Endothelial cell of umbilical vein (primary cell): ENCODE data around the gene CHST15. TPM values are rescaled to one million over a fixed set of nuclear protein-coding genes. Genes with fewer than 3 reads are reported as not detected.

Experiments used
- BruUV-seq: library from RNA; stranded (reverse); fragments of 400-500 nt; replicated peaks from 2 replicates; lab custom pipeline; 2021; lab: Mats Ljungman, UMichigan
- CTCF ChIA-PET: fragments of 300-600, 350-600 bp; sonication (Branson Sonifier 250); formaldehyde crosslinking; loops from one replicate; lab custom pipeline; 2021; ENCODE audit warnings: antibody characterized with exemption, inconsistent platforms; lab: Charles Lee
- POLR2A ChIA-PET: fragments of 300-600, 350-600 bp; sonication (Branson Sonifier 250); formaldehyde crosslinking; loops from one replicate; lab custom pipeline; 2021; ENCODE audit warnings: antibody characterized with exemption, inconsistent platforms; lab: Charles Lee
- DNase-seq: peaks from one replicate; pipeline ENCODE4 v3.0.0-alpha.2; 2011; ENCODE audit warnings: low read depth, low spot score
- FAIRE-seq: peaks from 2 replicates; lab custom pipeline; 2011; peaks lifted over from hg19 to GRCh38; lab: Jason Lieb, UNC
- H2AFZ ChIP-seq: 2 replicates; pipeline ENCODE4 v1.6.0; 2012; ENCODE audit warnings: low read depth, low read length, control low read depth, inconsistent platforms
- H3K27ac ChIP-seq: 2 replicates; pipeline ENCODE4 v1.5.1; 2011; ENCODE audit warnings: low read depth, mild to moderate bottlenecking, control low read depth, low read length, moderate library complexity; ENCODE audit not compliant: insufficient read depth
- H3K27me3 ChIP-seq, 2 experiments: 2 replicates each; pipeline versions ENCODE4 v1.6.0 to v1.6.1; 2011; ENCODE audit warnings: low read length in 2 of 2, mixed read lengths in 1 of 2; ENCODE audit not compliant: control insufficient read depth in 2 of 2, insufficient read depth in 2 of 2
- H3K36me3 ChIP-seq, 2 experiments: 2 replicates in 1 of 2; 3 replicates in 1 of 2; pipeline ENCODE4 v1.5.1; 2011; ENCODE audit warnings: low read length in 2 of 2, mild to moderate bottlenecking in 1 of 2, moderate library complexity in 1 of 2; ENCODE audit not compliant: control insufficient read depth in 2 of 2, insufficient read depth in 2 of 2; ENCODE audit errors: extremely low read depth in 1 of 2
- H3K4me1 ChIP-seq: 3 replicates; pipeline ENCODE4 v1.5.1; 2011; ENCODE audit warnings: mild to moderate bottlenecking, low read length; ENCODE audit not compliant: control insufficient read depth, insufficient read depth; ENCODE audit errors: extremely low read depth
- H3K4me2 ChIP-seq: 2 replicates; pipeline ENCODE4 v1.6.1; 2011; ENCODE audit warnings: low read length, control low read depth, mixed read lengths; ENCODE audit not compliant: insufficient read depth
- H3K4me3 ChIP-seq, 3 experiments: fragments of 200-600 bp in 1 of 3; sonication (generic), shearing (Covaris generic) in 1 of 3; replicated peaks in 1 of 3; 2 replicates each; pipeline ENCODE4 v1.5.1; 2011 to 2016; ENCODE audit warnings: control low read depth in 3 of 3, low read length in 3 of 3, mild to moderate bottlenecking in 2 of 3, inconsistent platforms in 1 of 3, low read depth in 1 of 3, moderate library complexity in 1 of 3; ENCODE audit not compliant: insufficient read depth in 1 of 3
- H3K79me2 ChIP-seq: 2 replicates; pipeline ENCODE4 v1.6.0; 2012; ENCODE audit warnings: low read length, inconsistent platforms; ENCODE audit not compliant: control insufficient read depth, insufficient read depth
- H3K9ac ChIP-seq: replicated peaks from 2 replicates; pipeline ENCODE3; 2011; ENCODE audit warnings: low read length, control low read depth; ENCODE audit not compliant: insufficient read depth; ENCODE audit errors: extremely low read depth
- H3K9me1 ChIP-seq: replicated peaks from 3 replicates; pipeline ENCODE4 v1.6.0; 2011; ENCODE audit warnings: mild to moderate bottlenecking, low read length; ENCODE audit not compliant: control insufficient read depth, insufficient read depth; ENCODE audit errors: extremely low read depth
- H3K9me3 ChIP-seq: replicated peaks from 2 replicates; pipeline ENCODE4 v1.5.1; 2012; ENCODE audit warnings: low read length, inconsistent platforms; ENCODE audit not compliant: control insufficient read depth, insufficient read depth
- H4K20me1 ChIP-seq: replicated peaks from 2 replicates; pipeline ENCODE3; 2011; ENCODE audit warnings: mild to moderate bottlenecking, low read length; ENCODE audit not compliant: control insufficient read depth, insufficient read depth; ENCODE audit errors: extremely low read depth
- EZH2 ChIP-seq: IDR thresholded peaks from 2 replicates; pipeline ENCODE4 v1.6.1; 2012; ENCODE audit warnings: borderline replicate concordance, low read depth, mild to moderate bottlenecking, moderate library complexity, low read length, inconsistent platforms; ENCODE audit not compliant: severe bottlenecking
- FOS ChIP-seq: IDR thresholded peaks from 2 replicates; pipeline ENCODE4 v1.6.1; 2011; ENCODE audit warnings: mild to moderate bottlenecking, low read length, moderate library complexity, borderline replicate concordance; ENCODE audit not compliant: insufficient read depth
- GATA2 ChIP-seq: IDR thresholded peaks from 2 replicates; pipeline ENCODE4 v1.7.0; 2011; ENCODE audit warnings: low read depth, mild to moderate bottlenecking, moderate library complexity, mixed read lengths, low read length; ENCODE audit not compliant: insufficient read length, insufficient read depth
- JUN ChIP-seq: IDR thresholded peaks from 2 replicates; pipeline ENCODE4 v1.6.1; 2011; ENCODE audit warnings: borderline replicate concordance, low read depth; ENCODE audit not compliant: insufficient read length, insufficient read depth
- MYC ChIP-seq: IDR thresholded peaks from one replicate; pipeline ENCODE4 v1.6.1; 2011; ENCODE audit warnings: mild to moderate bottlenecking, low read depth, low read length
- POLR2A ChIP-seq: IDR thresholded peaks from 2 replicates; pipeline ENCODE4 v1.6.1; 2012; ENCODE audit warnings: low read depth, mild to moderate bottlenecking, control low read depth, low read length
- POLR2AphosphoS5 ChIP-seq: IDR thresholded peaks from 2 replicates; pipeline ENCODE4 v1.6.1; 2012; ENCODE audit warnings: low read depth, mild to moderate bottlenecking, control low read depth, low read length, moderate library complexity; ENCODE audit not compliant: insufficient read depth
- dilution Hi-C: fragments of 300-500 bp; cut with MboI; formaldehyde crosslinking; loops from one replicate; pipeline ENCODE4 v1.15.0; 2019; ENCODE audit warnings: low sequenced_read_pairs; ENCODE audit not compliant: extremely low pct_ligation_motif_present
- intact Hi-C: fragments of 100-400 bp; cut with micrococcal nuclease; formaldehyde crosslinking; loops from one replicate; pipeline ENCODE4 v1.10.0; 2022
- polyA plus RNA-seq, 4 experiments: library from polyadenylated mRNA; depleted of rRNA in 3 of 4; stranded (reverse) in 3 of 4; unstranded in 1 of 4; fragments of >200 nt; gene quantifications; 2 replicates each; pipeline versions ENCODE4 v1.2.1 to v1.2.3, GENCODE V29; 2011 to 2012; ENCODE audit warnings: missing spikeins in 1 of 4
- total RNA-seq: library from RNA; stranded (reverse); gene quantifications from 2 replicates; pipeline ENCODE4 v1.2.3, GENCODE V29; 2021
- TF ChIP-seq, protein P1 (sequence below), 2 donors: IDR thresholded peaks; 1 replicate in 1 of 2; 2 replicates in 1 of 2; pipeline ENCODE4 v1.5.1; 2011; ENCODE audit warnings: low read length in 2 of 2, mild to moderate bottlenecking in 2 of 2, moderate library complexity in 2 of 2, control low read depth in 1 of 2, inconsistent platforms in 1 of 2, low read depth in 1 of 2; ENCODE audit not compliant: insufficient read depth in 1 of 2; ENCODE audit errors: extremely low read depth in 1 of 2
- TF ChIP-seq, protein P2 (sequence below): IDR thresholded peaks from 2 replicates; pipeline ENCODE4 v1.6.1; 2011; ENCODE audit not compliant: insufficient read depth, insufficient read length

The CHST15 gene
- total and polyA plus RNA-seq, 2 donors (not counting 3 experiments of a cell fraction or from before 2014, with no cell fraction given): 23.1 to 29.2 TPM

DNA sequence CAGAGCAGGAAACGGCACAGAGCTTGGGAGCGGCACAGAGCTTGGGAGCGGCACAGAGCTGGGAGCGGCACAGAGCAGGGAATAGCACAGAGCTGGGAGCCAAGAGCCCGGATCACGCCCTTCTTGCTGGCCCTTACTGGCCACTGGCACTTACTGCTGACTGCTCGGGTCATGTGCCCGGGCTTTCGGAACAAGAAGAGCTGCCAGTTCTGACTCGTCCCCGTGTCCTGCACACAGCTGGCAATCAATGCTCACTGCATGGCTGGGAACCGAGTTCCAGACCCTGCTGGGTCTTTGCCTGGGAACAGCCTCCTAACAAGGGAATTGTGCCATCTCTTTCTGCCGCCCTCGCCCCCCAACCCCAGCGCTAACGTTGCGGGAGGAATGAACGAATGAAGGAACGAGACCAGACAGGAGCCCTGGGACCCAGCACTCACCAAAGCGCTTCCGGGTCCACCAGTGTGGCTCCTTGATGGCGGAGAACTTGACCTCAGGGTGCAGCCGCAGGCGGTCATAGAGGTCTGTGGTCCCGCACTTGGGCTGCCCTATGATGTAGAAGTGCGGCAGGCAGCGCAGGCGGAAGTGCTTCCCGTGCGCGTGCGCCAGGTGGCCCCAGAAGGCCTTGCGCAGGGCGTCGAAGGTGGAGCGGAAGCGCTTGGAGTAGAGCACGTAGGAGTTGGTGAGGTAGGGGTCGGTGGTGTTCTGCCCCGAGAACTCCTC is 49.1 kb downstream of the CHST15 start:
- H3K9me3 ChIP-seq: no peaks in the 10 kb centered on the region
- ChIA-PET CTCF (interaction anchor here (1.5 kb wide), 1 partner anchor 50 kb away, joined by 3 read pairs; no protein-coding TSS in a partner anchor), POLR2A (no interaction called here)
- no peak for DNase-seq
- H2AFZ ChIP-seq: no peak overlapping the region
- dilution Hi-C loops: no loop called here
- TF ChIP-seq JUN (no peak), POLR2AphosphoS5 (no peak), FOS (no peak), GATA2 (no peak), POLR2A (no peak), EZH2 (no peak), MYC (no peak)
- TF ChIP-seq, protein P1, sequence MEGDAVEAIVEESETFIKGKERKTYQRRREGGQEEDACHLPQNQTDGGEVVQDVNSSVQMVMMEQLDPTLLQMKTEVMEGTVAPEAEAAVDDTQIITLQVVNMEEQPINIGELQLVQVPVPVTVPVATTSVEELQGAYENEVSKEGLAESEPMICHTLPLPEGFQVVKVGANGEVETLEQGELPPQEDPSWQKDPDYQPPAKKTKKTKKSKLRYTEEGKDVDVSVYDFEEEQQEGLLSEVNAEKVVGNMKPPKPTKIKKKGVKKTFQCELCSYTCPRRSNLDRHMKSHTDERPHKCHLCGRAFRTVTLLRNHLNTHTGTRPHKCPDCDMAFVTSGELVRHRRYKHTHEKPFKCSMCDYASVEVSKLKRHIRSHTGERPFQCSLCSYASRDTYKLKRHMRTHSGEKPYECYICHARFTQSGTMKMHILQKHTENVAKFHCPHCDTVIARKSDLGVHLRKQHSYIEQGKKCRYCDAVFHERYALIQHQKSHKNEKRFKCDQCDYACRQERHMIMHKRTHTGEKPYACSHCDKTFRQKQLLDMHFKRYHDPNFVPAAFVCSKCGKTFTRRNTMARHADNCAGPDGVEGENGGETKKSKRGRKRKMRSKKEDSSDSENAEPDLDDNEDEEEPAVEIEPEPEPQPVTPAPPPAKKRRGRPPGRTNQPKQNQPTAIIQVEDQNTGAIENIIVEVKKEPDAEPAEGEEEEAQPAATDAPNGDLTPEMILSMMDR (IDR thresholded peaks at IDR 0.05; ENCODE audit: extremely low read depth in 1 of 2, insufficient read depth in 1 of 2, low read depth in 1 of 2, low read length in 2 of 2): no peak
- TF ChIP-seq, protein P2, sequence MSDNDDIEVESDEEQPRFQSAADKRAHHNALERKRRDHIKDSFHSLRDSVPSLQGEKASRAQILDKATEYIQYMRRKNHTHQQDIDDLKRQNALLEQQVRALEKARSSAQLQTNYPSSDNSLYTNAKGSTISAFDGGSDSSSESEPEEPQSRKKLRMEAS: no peak
- H3K36me3 ChIP-seq: peaks cover 0 to 21% of the 10 kb centered on the region in 2 experiments
- H3K9ac ChIP-seq: no peak overlapping the region
- no peak for FAIRE-seq
- no peaks in the 10 kb centered on the region for H3K9me1 ChIP-seq
- H4K20me1 ChIP-seq: no peaks in the 10 kb centered on the region
- H3K79me2 ChIP-seq: no peaks in the 10 kb centered on the region
- no peak overlapping the region for H3K4me2 ChIP-seq
- no peak overlapping the region for H3K4me3 ChIP-seq
- H3K4me1 ChIP-seq: peaks cover 3% of the 10 kb centered on the region
- BruUV-seq: no TSS peak
- H3K27me3 ChIP-seq: peaks cover 0 to 2% of the 10 kb centered on the region in 2 experiments
- intact Hi-C loops: no loop called here
- no peak overlapping the region for H3K27ac ChIP-seq
